SK-N-SH (cell line): Measurements from ENCODE around the gene PPP1R12C. TPM values are rescaled to one million over a fixed set of nuclear protein-coding genes. Genes with fewer than 3 reads are reported as not detected.

ENCODE experiments used
- CTCF ChIA-PET: fragments of 300-600, 350-600 bp; formaldehyde crosslinking; extraction: SDS; loops from one replicate; lab custom pipeline; 2021; lab: Yijun Ruan, JAX
- POLR2A ChIA-PET: fragments of 350-600 bp; sonication (Branson Sonifier 250); formaldehyde crosslinking; extraction: SDS; loops from one replicate; lab custom pipeline; 2020; ENCODE audit warnings: antibody characterized with exemption, inconsistent platforms; lab: Yijun Ruan, JAX
- DNase-seq: peaks from one replicate; pipeline ENCODE4 v3.0.0; 2012
- H2AFZ ChIP-seq: fragments of 200-600 bp; sonication (generic); 2 replicates; pipeline ENCODE4 v1.8.1; 2016; ENCODE audit warnings: antibody characterized with exemption, mild to moderate bottlenecking, low read depth
- H3F3A ChIP-seq: fragments of 200-600 bp; sonication (generic); replicated peaks from 2 replicates; pipeline ENCODE3; 2016; ENCODE audit warnings: antibody characterized with exemption, mild to moderate bottlenecking; ENCODE audit not compliant: insufficient read depth
- H3K27ac ChIP-seq, 2 experiments: fragments of 200-500 bp in 1 of 2; fragments of 200-600 bp in 1 of 2; sonication (Bioruptor generic) in 1 of 2; sonication (generic), shearing (Covaris generic) in 1 of 2; 2 replicates each; pipeline versions ENCODE4 v1.5.1 to v1.6.1; 2014 to 2016; ENCODE audit warnings: low read depth in 2 of 2, inconsistent platforms in 1 of 2, low read length in 1 of 2, mild to moderate bottlenecking in 1 of 2, mixed read lengths in 1 of 2
- H3K27me3 ChIP-seq: fragments of 200-600 bp; sonication (generic), shearing (Covaris generic); 2 replicates; pipeline ENCODE4 v1.6.1; 2016; ENCODE audit warnings: mixed run types; ENCODE audit not compliant: insufficient read depth
- H3K36me3 ChIP-seq, 2 experiments: fragments of 200-500 bp in 1 of 2; fragments of 200-600 bp in 1 of 2; sonication (Bioruptor generic) in 1 of 2; sonication (generic) in 1 of 2; replicated peaks in 1 of 2; 2 replicates each; pipeline versions ENCODE3 to v1.5.1; 2014 to 2016; ENCODE audit warnings: low read length in 1 of 2, mild to moderate bottlenecking in 1 of 2; ENCODE audit not compliant: insufficient read depth in 2 of 2, control insufficient read depth in 1 of 2
- H3K4me1 ChIP-seq, 2 experiments: fragments of 200-500 bp in 1 of 2; fragments of 200-600 bp in 1 of 2; sonication (Bioruptor generic) in 1 of 2; sonication (generic), shearing (Covaris generic) in 1 of 2; 2 replicates each; pipeline versions ENCODE4 v1.5.1 to v1.6.1; 2014 to 2016; ENCODE audit warnings: low read depth in 1 of 2, low read length in 1 of 2, mixed run types in 1 of 2; ENCODE audit not compliant: insufficient read depth in 2 of 2, control insufficient read depth in 1 of 2
- H3K4me2 ChIP-seq: fragments of 200-600 bp; sonication (generic), shearing (Covaris generic); 2 replicates; pipeline ENCODE4 v1.6.1; 2017; ENCODE audit warnings: mixed run types
- H3K4me3 ChIP-seq, 2 experiments: fragments of 200-500 bp in 1 of 2; fragments of 200-600 bp in 1 of 2; sonication (Bioruptor generic) in 1 of 2; sonication (generic), shearing (Covaris generic) in 1 of 2; 2 replicates each; pipeline versions ENCODE4 v1.5.1 to v1.8.1; 2014 to 2016; ENCODE audit warnings: low read depth in 2 of 2, inconsistent platforms in 1 of 2, low read length in 1 of 2, mild to moderate bottlenecking in 1 of 2, mixed read lengths in 1 of 2, moderate library complexity in 1 of 2
- H3K79me2 ChIP-seq: fragments of 200-600 bp; sonication (generic); 2 replicates; pipeline ENCODE4 v1.8.1; 2017; ENCODE audit warnings: mild to moderate bottlenecking; ENCODE audit not compliant: insufficient read depth
- H3K9ac ChIP-seq: fragments of 200-600 bp; sonication (generic); 2 replicates; pipeline ENCODE4 v1.6.1; 2017; ENCODE audit warnings: mixed run types
- H3K9me2 ChIP-seq: fragments of 200-600 bp; sonication (generic); 2 replicates; pipeline ENCODE4 v1.6.1; 2017; ENCODE audit warnings: mixed run types
- H3K9me3 ChIP-seq: fragments of 200-600 bp; sonication (generic); 2 replicates; pipeline ENCODE4 v1.6.1; 2017; ENCODE audit warnings: mixed run types, mild to moderate bottlenecking, moderate library complexity
- H4K20me1 ChIP-seq: fragments of 200-600 bp; sonication (generic); 2 replicates; pipeline ENCODE4 v1.6.1; 2017; ENCODE audit warnings: mild to moderate bottlenecking, mixed run types; ENCODE audit not compliant: insufficient read depth
- ELF1 ChIP-seq: IDR thresholded peaks from 2 replicates; pipeline ENCODE4 v1.4.0; 2012
- EP300 ChIP-seq, 2 experiments: IDR thresholded peaks; 2 replicates each; pipeline versions ENCODE4 v1.4.0 to v1.6.1; 2012; ENCODE audit warnings: borderline replicate concordance in 1 of 2, low read depth in 1 of 2, low read length in 1 of 2
- EZH2phosphoT487 ChIP-seq: fragments of 200-600 bp; sonication (generic); IDR thresholded peaks from 2 replicates; pipeline ENCODE4 v1.6.1; 2017; ENCODE audit warnings: low read depth, mixed run types, mild to moderate bottlenecking, antibody characterized with exemption, moderate library complexity, borderline replicate concordance
- FOSL2 ChIP-seq: IDR thresholded peaks from 2 replicates; pipeline ENCODE4 v1.4.0; 2012; ENCODE audit warnings: low read depth, mild to moderate bottlenecking, moderate library complexity, borderline replicate concordance
- FOXJ3 ChIP-seq: sonication (generic); formaldehyde crosslinking; IDR thresholded peaks from 2 replicates; pipeline ENCODE4 v1.5.1; 2020; ENCODE audit warnings: mild to moderate bottlenecking, missing genetic modification reagents
- FOXM1 ChIP-seq: IDR thresholded peaks from 2 replicates; pipeline ENCODE4 v1.4.0; 2012; ENCODE audit warnings: low read depth, mild to moderate bottlenecking
- GATA2 ChIP-seq: sonication (generic); formaldehyde crosslinking; IDR thresholded peaks from 2 replicates; pipeline ENCODE4 v1.5.0; 2020; ENCODE audit warnings: mild to moderate bottlenecking, missing genetic modification reagents
- MEF2A ChIP-seq: IDR thresholded peaks from 2 replicates; pipeline ENCODE4 v1.4.0; 2012; ENCODE audit warnings: low read depth, borderline replicate concordance
- NFIC ChIP-seq: IDR thresholded peaks from 2 replicates; pipeline ENCODE4 v1.4.0; 2012; ENCODE audit warnings: borderline replicate concordance
- PBX3 ChIP-seq: IDR thresholded peaks from 2 replicates; pipeline ENCODE4; 2012
- POLR2AphosphoS5 ChIP-seq: IDR thresholded peaks from 2 replicates; pipeline ENCODE4 v1.6.1; 2012; ENCODE audit warnings: low read depth, low read length
- RAD21 ChIP-seq: IDR thresholded peaks from 2 replicates; pipeline ENCODE4 v1.6.1; 2012; ENCODE audit warnings: mild to moderate bottlenecking, low read length
- RCOR1 ChIP-seq: fragments of 150-350 bp; IDR thresholded peaks from 2 replicates; pipeline ENCODE4 v1.6.1; 2017; ENCODE audit warnings: antibody characterized with exemption, low read length
- RFX5 ChIP-seq: IDR thresholded peaks from 2 replicates; pipeline ENCODE4 v1.6.1; 2012; ENCODE audit warnings: mild to moderate bottlenecking, improper control_type of control experiment, low read length
- SIN3A ChIP-seq: IDR thresholded peaks from 2 replicates; pipeline ENCODE4 v1.6.1; 2012; ENCODE audit warnings: low read depth, mild to moderate bottlenecking, low read length, moderate library complexity, borderline replicate concordance
- TCF12 ChIP-seq: IDR thresholded peaks from 2 replicates; pipeline ENCODE4 v1.4.0; 2012
- USF1 ChIP-seq: IDR thresholded peaks from 2 replicates; pipeline ENCODE4 v1.4.0; 2012; ENCODE audit warnings: low read depth, borderline replicate concordance
- USF2 ChIP-seq: fragments of 150-350 bp; IDR thresholded peaks from 2 replicates; pipeline ENCODE4 v1.6.1; 2017; ENCODE audit warnings: antibody characterized with exemption, low read length, low read depth, borderline replicate concordance
- YY1 ChIP-seq: IDR thresholded peaks from 2 replicates; pipeline ENCODE4 v1.4.0; 2012; ENCODE audit warnings: low read depth, mild to moderate bottlenecking
- WGBS: methylation state at CpG from one replicate; pipeline ENCODE4 v1.1.6; 2017; ENCODE audit warnings: low lambda C conversion rate; 5-methylcytosine and 5-hydroxymethylcytosine counted together
- polyA plus RNA-seq, 3 experiments: library from polyadenylated mRNA; depleted of rRNA; stranded (reverse); fragments of >200 nt; gene quantifications; 2 replicates each; pipeline ENCODE4 v1.2.3, GENCODE V29; 2012

Gene PPP1R12C
- polyA plus RNA-seq, 1 of the 3 experiments (the other 2 are of a cell fraction), result 83.9 TPM

- no peak for DNase-seq
- Histone ChIP-seq H3K79me2 (no peaks in the 10 kb centered on the region), H4K20me1 (no peaks in the 10 kb centered on the region), H3K4me3 (no peak overlapping the region), H3K9me2 (no peaks in the 10 kb centered on the region), H3K9me3 (no peaks in the 10 kb centered on the region), H3K27me3 (peaks cover 9% of the 10 kb centered on the region; the same call in 1 of the 2 replicates), H3K4me1 (no peaks in the 10 kb centered on the region), H3K9ac (no peak overlapping the region), H3K27ac (no peak overlapping the region), H3K4me2 (no peak overlapping the region), H3F3A (peaks cover 4% of the 10 kb centered on the region), H3K36me3 (no peaks in the 10 kb centered on the region), H2AFZ (no peak overlapping the region)
- ChIA-PET CTCF (interaction anchor here (1.2 to 2.7 kb wide), 5 partner anchors 11 to 167 kb away, joined by 3 to 12 read pairs (median 8); partner anchors contain the start of gene PPP1R12C), POLR2A (no interaction called here)
- TF ChIP-seq EZH2phosphoT487, result no peak
- 19% methylated on average over 3 of the region's 3 CpGs for WGBS
These were observed 17.3 kb upstream of the PPP1R12C start for GRCh38 chr19:55134736-55135135.

GRCh38 chr19:55133639-55134444, 16.4 kb upstream of the PPP1R12C start:
- Histone ChIP-seq H3K27me3 (peaks cover 13% of the 10 kb centered on the region; the same call in 1 of the 2 replicates), H3K27ac (no peak overlapping the region), H3K4me2 (no peak overlapping the region), H4K20me1 (no peaks in the 10 kb centered on the region), H3F3A (peaks cover 4% of the 10 kb centered on the region), H3K9me3 (no peaks in the 10 kb centered on the region), H3K4me1 (no peaks in the 10 kb centered on the region), H2AFZ (no peak overlapping the region), H3K36me3 (no peaks in the 10 kb centered on the region), H3K9me2 (no peaks in the 10 kb centered on the region), H3K4me3 (no peak overlapping the region), H3K79me2 (no peaks in the 10 kb centered on the region), H3K9ac (no peak overlapping the region)
- ChIA-PET CTCF (interaction anchor here (1.3 to 3.2 kb wide), 7 partner anchors 8 to 253 kb away, joined by 3 to 37 read pairs (median 8); partner anchors contain the start of gene PPP1R12C), POLR2A (no interaction called here)
- no peak for DNase-seq
- TF ChIP-seq EP300 (IDR thresholded peaks at IDR 0.05; ENCODE audit: borderline replicate concordance in 1 of 2, low read depth in 1 of 2, low read length in 1 of 2) (no peak), TCF12 (no peak), FOSL2 (no peak), FOXM1 (no peak), POLR2AphosphoS5 (no peak), RAD21 (no peak), MEF2A (no peak), YY1 (no peak), GATA2 (CRISPR knock-in tag) (no peak), NFIC (no peak), USF1 (no peak), USF2 (no peak), RCOR1 (no peak), FOXJ3 (CRISPR knock-in tag) (no peak), RFX5 (no peak), PBX3 (no peak), SIN3A (no peak), ELF1 (no peak)
- 65% methylated on average over 14 of the region's 25 CpGs for WGBS
